WTC11 (cell line): ENCODE results near the gene AUH. TPM values are rescaled to one million over a fixed set of nuclear protein-coding genes. Genes with fewer than 3 reads are reported as not detected.

ENCODE experiments used
- ATAC-seq: fragments of 200-7000 bp; cut with Tn5 transposase; 2 replicates; pipeline ENCODE4 v1.10.0; 2021; ENCODE audit warnings: mild to moderate bottlenecking, moderate library complexity
- CTCF ChIA-PET: fragments of 300-600 bp; sonication (Branson Sonifier 250); formaldehyde crosslinking; loops from one replicate; lab custom pipeline; 2021; ENCODE audit warnings: antibody characterized with exemption; lab: Charles Lee
- POLR2A ChIA-PET: fragments of 350-600 bp; sonication (Branson Sonifier 250); formaldehyde crosslinking; loops from one replicate; lab custom pipeline; 2021; ENCODE audit warnings: antibody characterized with exemption; lab: Charles Lee
- DNase-seq: peaks from one replicate; pipeline ENCODE4 v3.0.0; 2021; ENCODE audit warnings: low spot score
- H3K27ac Mint-ChIP-seq: 2 replicates; pipeline ENCODE4 v1.8.0; 2021; ENCODE audit warnings: mixed read lengths
- H3K27me3 Mint-ChIP-seq: 2 replicates; pipeline ENCODE4 v1.8.0; 2021; ENCODE audit warnings: low read depth, mild to moderate bottlenecking, moderate library complexity, mixed read lengths
- H3K36me3 Mint-ChIP-seq: 2 replicates; pipeline ENCODE4 v1.8.0; 2021; ENCODE audit warnings: mixed read lengths
- H3K4me1 Mint-ChIP-seq: 2 replicates; pipeline ENCODE4 v1.8.0; 2022; ENCODE audit warnings: mixed read lengths
- H3K4me3 Mint-ChIP-seq: 2 replicates; pipeline ENCODE4 v1.8.0; 2021; ENCODE audit warnings: mild to moderate bottlenecking, moderate library complexity, mixed read lengths
- H3K9me3 Mint-ChIP-seq: 2 replicates; pipeline ENCODE4 v1.8.0; 2021; ENCODE audit warnings: mixed read lengths
- CBFB ChIP-seq: sonication (generic); formaldehyde crosslinking; IDR thresholded peaks from 2 replicates; pipeline ENCODE4 v1.8.1; 2022; ENCODE audit warnings: mild to moderate bottlenecking, low read depth, missing genetic modification reagents
- FOXJ3 ChIP-seq: sonication (generic); formaldehyde crosslinking; IDR thresholded peaks from 2 replicates; pipeline ENCODE4 v1.9.0; 2021; ENCODE audit warnings: missing genetic modification reagents, mild to moderate bottlenecking, borderline replicate concordance
- MXD4 ChIP-seq: fragments of 250-450 bp; sonication (Bioruptor Pico); IDR thresholded peaks from 2 replicates; pipeline ENCODE4 v1.8.0; 2021; ENCODE audit warnings: mild to moderate bottlenecking, moderate library complexity, borderline replicate concordance
- NFATC4 ChIP-seq: fragments of 250-450 bp; sonication (Bioruptor Pico); IDR thresholded peaks from 2 replicates; pipeline ENCODE4 v1.9.0; 2021; ENCODE audit warnings: mild to moderate bottlenecking
- NFE2L1 ChIP-seq: sonication (generic); formaldehyde crosslinking; IDR thresholded peaks from 2 replicates; pipeline ENCODE4 v1.8.1; 2023; ENCODE audit warnings: missing genetic modification reagents
- SP1 ChIP-seq: sonication (generic); formaldehyde crosslinking; conservative IDR thresholded peaks from 2 replicates; pipeline ENCODE4 v1.8.1; 2022; ENCODE audit warnings: missing genetic modification reagents
- TEAD4 ChIP-seq: sonication (generic); formaldehyde crosslinking; IDR thresholded peaks from 2 replicates; pipeline ENCODE4 v1.8.0; 2022; ENCODE audit warnings: mild to moderate bottlenecking, missing genetic modification reagents
- TP53 ChIP-seq: sonication (generic); formaldehyde crosslinking; IDR thresholded peaks from 2 replicates; pipeline ENCODE4 v1.8.1; 2023; ENCODE audit warnings: mild to moderate bottlenecking, missing genetic modification reagents
- ZNF138 ChIP-seq: sonication (generic); formaldehyde crosslinking; conservative IDR thresholded peaks from 2 replicates; pipeline ENCODE4 v1.8.1; 2022; ENCODE audit warnings: mild to moderate bottlenecking, moderate library complexity, missing genetic modification reagents
- ZNF219 ChIP-seq: sonication (generic); formaldehyde crosslinking; IDR thresholded peaks from 2 replicates; pipeline ENCODE4 v1.8.0; 2023; ENCODE audit warnings: missing genetic modification reagents, mild to moderate bottlenecking, borderline replicate concordance
- ZNF416 ChIP-seq: fragments of 250-450 bp; sonication (Bioruptor Pico); IDR thresholded peaks from 2 replicates; pipeline ENCODE4 v1.9.0; 2021; ENCODE audit warnings: mild to moderate bottlenecking, inconsistent platforms
- ZNF671 ChIP-seq: fragments of 250-450 bp; sonication (Bioruptor Pico); IDR thresholded peaks from 2 replicates; pipeline ENCODE4 v1.8.0; 2021; ENCODE audit warnings: mild to moderate bottlenecking
- total RNA-seq: library from RNA; stranded (reverse); gene quantifications from 3 replicates; pipeline ENCODE4 v1.2.3, GENCODE V29; 2021
- TF ChIP-seq, protein P1 (sequence below): fragments of 250-450 bp; sonication (Bioruptor Pico); IDR thresholded peaks from 2 replicates; pipeline ENCODE4 v1.9.0; 2021; ENCODE audit warnings: mild to moderate bottlenecking
- TF ChIP-seq, protein P2 (sequence below): fragments of 250-450 bp; sonication (Bioruptor Pico); IDR thresholded peaks from 2 replicates; pipeline ENCODE4 v1.8.0; 2021; ENCODE audit warnings: mild to moderate bottlenecking
- TF ChIP-seq, protein P3 (sequence below): sonication (generic); formaldehyde crosslinking; IDR thresholded peaks from 2 replicates; pipeline ENCODE4 v1.8.1; 2022; ENCODE audit warnings: mild to moderate bottlenecking, moderate library complexity, missing genetic modification reagents
- TF ChIP-seq, protein P4 (sequence below): sonication (generic); formaldehyde crosslinking; IDR thresholded peaks from 2 replicates; pipeline ENCODE4 v1.8.1; 2022; ENCODE audit warnings: mild to moderate bottlenecking, missing genetic modification reagents, moderate library complexity, borderline replicate concordance
- TF ChIP-seq, protein P5 (sequence below): sonication (generic); formaldehyde crosslinking; IDR thresholded peaks from 2 replicates; pipeline ENCODE4 v1.8.1; 2022; ENCODE audit warnings: low read depth, mild to moderate bottlenecking, moderate library complexity, missing genetic modification reagents, borderline replicate concordance
- TF ChIP-seq, protein P6 (sequence below): sonication (generic); formaldehyde crosslinking; IDR thresholded peaks from 2 replicates; pipeline ENCODE4 v1.8.1; 2023; ENCODE audit warnings: mild to moderate bottlenecking, missing genetic modification reagents, moderate library complexity

Gene AUH
- total RNA-seq, 1 experiment from 2014 or later, result 30.4 TPM

DNA sequence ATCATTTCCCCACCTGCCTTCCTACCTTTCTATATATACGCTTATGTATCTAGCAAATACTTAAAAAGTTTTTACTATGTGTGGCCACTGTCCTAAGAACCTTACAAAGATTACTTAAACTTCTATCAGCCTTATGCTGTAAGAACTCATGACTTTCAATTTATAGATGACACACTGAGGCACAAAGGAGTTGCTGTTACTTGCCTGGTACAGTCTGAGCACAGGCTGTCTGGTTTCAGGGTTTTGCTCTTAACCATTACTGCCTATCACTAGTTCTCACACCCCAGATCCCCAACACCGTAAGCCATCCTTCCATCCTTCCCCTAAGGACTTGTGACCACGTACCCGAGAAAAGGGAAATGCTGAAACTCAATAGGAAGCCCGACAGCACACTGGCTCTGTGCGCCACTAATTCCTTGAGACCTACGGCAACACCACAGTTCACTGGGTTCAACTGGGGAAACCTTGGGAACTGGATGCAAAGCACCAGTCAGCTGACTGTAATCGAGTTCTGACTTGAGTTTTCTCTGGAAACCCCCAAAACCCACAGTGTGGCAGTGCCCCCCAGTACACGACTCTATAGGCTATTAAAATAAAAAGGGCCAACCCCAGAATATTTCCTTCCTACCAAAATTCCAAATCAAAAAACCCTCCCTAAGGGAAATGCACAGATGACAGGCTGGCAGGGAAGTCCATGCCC, 56.0 kb downstream of the AUH start:
- ChIA-PET POLR2A (no interaction called here), CTCF (no interaction called here)
- H3K4me3 Mint-ChIP-seq, result no peak overlapping the region
- ATAC-seq, result no peak
- H3K27ac Mint-ChIP-seq, result no peak overlapping the region
- peaks cover 7% of the 10 kb centered on the region for H3K4me1 Mint-ChIP-seq
- 0 out of 2 replicates have a peak, but pooled peaks cover 4% of the 10 kb centered on the region for H3K9me3 Mint-ChIP-seq
- TF ChIP-seq, protein P1, sequence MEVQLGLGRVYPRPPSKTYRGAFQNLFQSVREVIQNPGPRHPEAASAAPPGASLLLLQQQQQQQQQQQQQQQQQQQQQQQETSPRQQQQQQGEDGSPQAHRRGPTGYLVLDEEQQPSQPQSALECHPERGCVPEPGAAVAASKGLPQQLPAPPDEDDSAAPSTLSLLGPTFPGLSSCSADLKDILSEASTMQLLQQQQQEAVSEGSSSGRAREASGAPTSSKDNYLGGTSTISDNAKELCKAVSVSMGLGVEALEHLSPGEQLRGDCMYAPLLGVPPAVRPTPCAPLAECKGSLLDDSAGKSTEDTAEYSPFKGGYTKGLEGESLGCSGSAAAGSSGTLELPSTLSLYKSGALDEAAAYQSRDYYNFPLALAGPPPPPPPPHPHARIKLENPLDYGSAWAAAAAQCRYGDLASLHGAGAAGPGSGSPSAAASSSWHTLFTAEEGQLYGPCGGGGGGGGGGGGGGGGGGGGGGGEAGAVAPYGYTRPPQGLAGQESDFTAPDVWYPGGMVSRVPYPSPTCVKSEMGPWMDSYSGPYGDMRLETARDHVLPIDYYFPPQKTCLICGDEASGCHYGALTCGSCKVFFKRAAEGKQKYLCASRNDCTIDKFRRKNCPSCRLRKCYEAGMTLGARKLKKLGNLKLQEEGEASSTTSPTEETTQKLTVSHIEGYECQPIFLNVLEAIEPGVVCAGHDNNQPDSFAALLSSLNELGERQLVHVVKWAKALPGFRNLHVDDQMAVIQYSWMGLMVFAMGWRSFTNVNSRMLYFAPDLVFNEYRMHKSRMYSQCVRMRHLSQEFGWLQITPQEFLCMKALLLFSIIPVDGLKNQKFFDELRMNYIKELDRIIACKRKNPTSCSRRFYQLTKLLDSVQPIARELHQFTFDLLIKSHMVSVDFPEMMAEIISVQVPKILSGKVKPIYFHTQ (CRISPR knock-in tag), result no peak
- TF ChIP-seq NFE2L1 (CRISPR knock-in tag), result no peak
- TF ChIP-seq, protein P2, sequence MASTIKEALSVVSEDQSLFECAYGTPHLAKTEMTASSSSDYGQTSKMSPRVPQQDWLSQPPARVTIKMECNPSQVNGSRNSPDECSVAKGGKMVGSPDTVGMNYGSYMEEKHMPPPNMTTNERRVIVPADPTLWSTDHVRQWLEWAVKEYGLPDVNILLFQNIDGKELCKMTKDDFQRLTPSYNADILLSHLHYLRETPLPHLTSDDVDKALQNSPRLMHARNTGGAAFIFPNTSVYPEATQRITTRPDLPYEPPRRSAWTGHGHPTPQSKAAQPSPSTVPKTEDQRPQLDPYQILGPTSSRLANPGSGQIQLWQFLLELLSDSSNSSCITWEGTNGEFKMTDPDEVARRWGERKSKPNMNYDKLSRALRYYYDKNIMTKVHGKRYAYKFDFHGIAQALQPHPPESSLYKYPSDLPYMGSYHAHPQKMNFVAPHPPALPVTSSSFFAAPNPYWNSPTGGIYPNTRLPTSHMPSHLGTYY (CRISPR knock-in tag), result no peak
- TF ChIP-seq FOXJ3 (CRISPR knock-in tag), result no peak
- TF ChIP-seq ZNF671 (CRISPR knock-in tag), result no peak
- TF ChIP-seq ZNF138 (CRISPR knock-in tag), result no peak
- TF ChIP-seq CBFB (CRISPR knock-in tag), result no peak
- TF ChIP-seq, protein P3, sequence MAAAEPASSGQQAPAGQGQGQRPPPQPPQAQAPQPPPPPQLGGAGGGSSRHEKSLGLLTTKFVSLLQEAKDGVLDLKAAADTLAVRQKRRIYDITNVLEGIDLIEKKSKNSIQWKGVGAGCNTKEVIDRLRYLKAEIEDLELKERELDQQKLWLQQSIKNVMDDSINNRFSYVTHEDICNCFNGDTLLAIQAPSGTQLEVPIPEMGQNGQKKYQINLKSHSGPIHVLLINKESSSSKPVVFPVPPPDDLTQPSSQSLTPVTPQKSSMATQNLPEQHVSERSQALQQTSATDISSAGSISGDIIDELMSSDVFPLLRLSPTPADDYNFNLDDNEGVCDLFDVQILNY (CRISPR knock-in tag), result no peak
- TF ChIP-seq MXD4 (CRISPR knock-in tag), result no peak
- TF ChIP-seq NFATC4 (CRISPR knock-in tag), result no peak
- TF ChIP-seq, protein P4, sequence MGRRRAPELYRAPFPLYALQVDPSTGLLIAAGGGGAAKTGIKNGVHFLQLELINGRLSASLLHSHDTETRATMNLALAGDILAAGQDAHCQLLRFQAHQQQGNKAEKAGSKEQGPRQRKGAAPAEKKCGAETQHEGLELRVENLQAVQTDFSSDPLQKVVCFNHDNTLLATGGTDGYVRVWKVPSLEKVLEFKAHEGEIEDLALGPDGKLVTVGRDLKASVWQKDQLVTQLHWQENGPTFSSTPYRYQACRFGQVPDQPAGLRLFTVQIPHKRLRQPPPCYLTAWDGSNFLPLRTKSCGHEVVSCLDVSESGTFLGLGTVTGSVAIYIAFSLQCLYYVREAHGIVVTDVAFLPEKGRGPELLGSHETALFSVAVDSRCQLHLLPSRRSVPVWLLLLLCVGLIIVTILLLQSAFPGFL, result no peak
- no peak for TF ChIP-seq ZNF416 (CRISPR knock-in tag)
- TF ChIP-seq SP1 (CRISPR knock-in tag), result no peak
- TF ChIP-seq TEAD4 (CRISPR knock-in tag), result no peak
- TF ChIP-seq, protein P5, sequence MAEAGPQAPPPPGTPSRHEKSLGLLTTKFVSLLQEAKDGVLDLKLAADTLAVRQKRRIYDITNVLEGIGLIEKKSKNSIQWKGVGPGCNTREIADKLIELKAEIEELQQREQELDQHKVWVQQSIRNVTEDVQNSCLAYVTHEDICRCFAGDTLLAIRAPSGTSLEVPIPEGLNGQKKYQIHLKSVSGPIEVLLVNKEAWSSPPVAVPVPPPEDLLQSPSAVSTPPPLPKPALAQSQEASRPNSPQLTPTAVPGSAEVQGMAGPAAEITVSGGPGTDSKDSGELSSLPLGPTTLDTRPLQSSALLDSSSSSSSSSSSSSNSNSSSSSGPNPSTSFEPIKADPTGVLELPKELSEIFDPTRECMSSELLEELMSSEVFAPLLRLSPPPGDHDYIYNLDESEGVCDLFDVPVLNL (CRISPR knock-in tag), result no peak
- no peak for TF ChIP-seq TP53 (CRISPR knock-in tag)
- TF ChIP-seq, protein P6, sequence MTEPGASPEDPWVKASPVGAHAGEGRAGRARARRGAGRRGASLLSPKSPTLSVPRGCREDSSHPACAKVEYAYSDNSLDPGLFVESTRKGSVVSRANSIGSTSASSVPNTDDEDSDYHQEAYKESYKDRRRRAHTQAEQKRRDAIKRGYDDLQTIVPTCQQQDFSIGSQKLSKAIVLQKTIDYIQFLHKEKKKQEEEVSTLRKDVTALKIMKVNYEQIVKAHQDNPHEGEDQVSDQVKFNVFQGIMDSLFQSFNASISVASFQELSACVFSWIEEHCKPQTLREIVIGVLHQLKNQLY (CRISPR knock-in tag), result no peak
- no peak for TF ChIP-seq ZNF219 (CRISPR knock-in tag)
- H3K27me3 Mint-ChIP-seq, result no peaks in the 10 kb centered on the region
- H3K36me3 Mint-ChIP-seq, result peaks cover 11% of the 10 kb centered on the region; the same call in 1 of the 2 replicates
- no peak for DNase-seq
